ENCODE measurements around the gene STK32A.
"Not testable (repeated sequence)": the region's sequence is repeated elsewhere in the genome, so short reads cannot be mapped to it uniquely, and the experiment has no call there.

STK32A gene

GRCh38 chr5:147348451-147348850, 113.6 kb downstream of the STK32A start:
- DNase-seq = no peak

- DNase-seq = no peak
These were observed 114.4 kb downstream of the STK32A start for GRCh38 chr5:147349241-147349640.

- no peak for DNase-seq
These were observed 124.3 kb downstream of the STK32A start for GRCh38 chr5:147359101-147359500.

GRCh38 chr5:147359581-147359980, 124.8 kb downstream of the STK32A start:
- DNase-seq = no peak

GRCh38 chr5:147360816-147361215, 126.0 kb downstream of the STK32A start:
- DNase-seq = no peak

- DNase-seq = no peak
These were observed 126.8 kb downstream of the STK32A start for GRCh38 chr5:147361441-147362175.

GRCh38 chr5:147367381-147367780, 132.6 kb downstream of the STK32A start:
- DNase-seq = not testable (repeated sequence)

GRCh38 chr5:147369742-147370374, 135.0 kb downstream of the STK32A start:
- DNase-seq = no peak

- no peak for DNase-seq
These were observed 136.5 kb downstream of the STK32A start for GRCh38 chr5:147371290-147371689.

- DNase-seq = no peak
These were observed 137.4 kb downstream of the STK32A start for GRCh38 chr5:147372191-147372590.

- no peak for DNase-seq
These were observed 138.5 kb downstream of the STK32A start for GRCh38 chr5:147373328-147373727.

GRCh38 chr5:147375151-147375550, 140.3 kb downstream of the STK32A start:
- no peak for DNase-seq

- no peak for DNase-seq
These were observed 142.9 kb downstream of the STK32A start for GRCh38 chr5:147377682-147378081.

- no peak for DNase-seq
These were observed 146.7 kb downstream of the STK32A start for GRCh38 chr5:147381555-147381954.

GRCh38 chr5:147382776-147383175, 147.9 kb downstream of the STK32A start:
- no peak for DNase-seq

- no peak for DNase-seq
These were observed 149.7 kb downstream of the STK32A start for GRCh38 chr5:147384346-147385193.

- no peak for DNase-seq
These were observed 152.3 kb downstream of the STK32A start for GRCh38 chr5:147387109-147387508.

- DNase-seq = no peak
These were observed 153.6 kb downstream of the STK32A start for GRCh38 chr5:147388184-147389108.

GRCh38 chr5:147390654-147391225, 155.9 kb downstream of the STK32A start:
- no peak for DNase-seq

GRCh38 chr5:147391781-147392180, 157.0 kb downstream of the STK32A start:
- DNase-seq = no peak

- no peak for DNase-seq
These were observed 159.2 kb downstream of the STK32A start for GRCh38 chr5:147393874-147394672.

Data from stimulated activated CD4-positive, alpha-beta T cell treated with anti-CD3 and anti-CD28 coated beads, Interleukin-4, amount 100 ng/mL, for 24 hours (primary cell).